Ovary (tissue), 9 donors: ENCODE data around the gene IL15RA. TPM values are rescaled to one million over a fixed set of nuclear protein-coding genes. Genes with fewer than 3 reads are reported as not detected.
A peak's percentile ranks its signal among the peaks of the same experiment; 100 is the strongest.
"Not testable (repeated sequence)": the region's sequence is repeated elsewhere in the genome, so short reads cannot be mapped to it uniquely, and the experiment has no call there.

ENCODE experiments used
- DNase-seq, 5 donors: peaks; one replicate each; pipeline ENCODE4 v3.0.0-alpha.2; 2019 to 2020
- H3K27ac ChIP-seq, 2 donors: fragments of 200-600 bp; one replicate each; pipeline versions ENCODE4 v1.5.1 to v1.8.0; 2019 to 2022
- H3K27me3 ChIP-seq: fragments of 200-600 bp; one replicate; pipeline ENCODE4 v1.8.0; 2022
- H3K36me3 ChIP-seq: fragments of 200-600 bp; sonication (generic); one replicate; pipeline ENCODE4 v1.5.1; 2019
- H3K4me1 ChIP-seq: one replicate; pipeline ENCODE4 v1.8.1; 2013; ENCODE audit warnings: mild to moderate bottlenecking, moderate library complexity; ENCODE audit not compliant: insufficient read depth
- H3K4me3 ChIP-seq: fragments of 200-600 bp; sonication (generic); one replicate; pipeline ENCODE4 v1.5.1; 2017
- H3K9me3 ChIP-seq, 2 donors: fragments of 200-600 bp in 1 of 2; sonication (generic) in 1 of 2; one replicate each; pipeline versions ENCODE4 v1.5.1 to v1.8.1; 2013 to 2019; ENCODE audit warnings: mild to moderate bottlenecking in 1 of 2, moderate library complexity in 1 of 2
- CTCF ChIP-seq, 3 donors: fragments of 450-650 bp in 2 of 3; fragments of 200-600 bp in 1 of 3; IDR thresholded peaks; one replicate each; pipeline versions ENCODE4 v1.5.1 to v1.8.0; 2016 to 2022; ENCODE audit warnings: antibody characterized with exemption in 3 of 3, mild to moderate bottlenecking in 1 of 3
- EP300 ChIP-seq: sonication (generic); formaldehyde crosslinking; IDR thresholded peaks from one replicate; pipeline ENCODE4 v1.6.1; 2017; ENCODE audit warnings: antibody characterized with exemption
- POLR2A ChIP-seq: fragments of 450-650 bp; IDR thresholded peaks from one replicate; pipeline ENCODE4 v1.6.1; 2017; ENCODE audit warnings: antibody characterized with exemption, mild to moderate bottlenecking, moderate library complexity
- WGBS, 3 donors: extraction: QIAGEN DNeasy Blood & Tissue Kit in 1 of 3; methylation state at CpG; one replicate each; pipeline versions ENCODE4 v1.1.5 to v1.1.7; 2013 to 2017; 5-methylcytosine and 5-hydroxymethylcytosine counted together
- intact Hi-C, 4 donors: fragments of 100-400 bp; cut with DNase I; formaldehyde crosslinking; loops; one replicate each; pipeline versions ENCODE4 v1.11.0 to v1.15.1; 2022 to 2023
- polyA plus RNA-seq, 2 donors: library from polyadenylated mRNA; stranded (reverse); fragments of 200-250 nt in 1 of 2; fragments of 350-450 nt in 1 of 2; fragmentation: Illumina TruSeq in 1 of 2; extraction: RNeasy Lipid Tissue Mini Kit (QIAGEN cat#74804) in 1 of 2; gene quantifications; one replicate each; pipeline ENCODE4 v1.2.3, GENCODE V29; 2013 to 2014
- total RNA-seq, 7 donors: library from RNA; depleted of rRNA in 2 of 7; stranded (reverse); fragments of >200 nt in 2 of 7; fragmentation: NEBNext Ultra II Directional in 3 of 7; extraction: Animal tissue kit (Norgen Biotek cat#: 25700) in 3 of 7; gene quantifications; one replicate each; pipeline versions ENCODE4 v1.1.0 to v1.2.4, GENCODE V29; 2016 to 2023
- donor health status: DM: no; HTN: no; CAD: no; lungs with moderate emphysema.
- donor health status: DM: no; HTN: no; CAD: no.
- donor health status: Bipolar disorder and iron deficiency.
- donor health status: DM: yes; HTN: yes; CAD: no.
- donor health status: DM: no; HTN: no; CAD: no.
- donor health status: DM: yes; HTN: yes; CAD: no.

IL15RA gene
- total and polyA plus RNA-seq, 9 donors = 2.7 to 15.2 (median 6.3) TPM

- no peak for DNase-seq
- intact Hi-C loops = loop anchor here in 1 of 4 donors (10.0 kb wide), 1 partner anchor 52 kb away; the partner anchor contains the start of gene FBH1
- TF ChIP-seq CTCF (IDR thresholded peaks at IDR 0.05) (no peak), POLR2A (no peak), EP300 (no peak)
- WGBS, 3 donors = 87 to 94% (median 92%) methylated on average over 8 of the region's 8 CpGs
- Histone ChIP-seq H3K4me1 (peaks cover 16% of the 10 kb centered on the region), H3K27ac (peak overlapping the region in 1 of 2 donors; percentile 96), H3K9me3 (no peaks in the 10 kb centered on the region), H3K36me3 (no peaks in the 10 kb centered on the region), H3K4me3 (no peak overlapping the region), H3K27me3 (no peaks in the 10 kb centered on the region)
Measured at GRCh38 chr10:5946786-5947185, 30.6 kb downstream of the IL15RA start.

DNA sequence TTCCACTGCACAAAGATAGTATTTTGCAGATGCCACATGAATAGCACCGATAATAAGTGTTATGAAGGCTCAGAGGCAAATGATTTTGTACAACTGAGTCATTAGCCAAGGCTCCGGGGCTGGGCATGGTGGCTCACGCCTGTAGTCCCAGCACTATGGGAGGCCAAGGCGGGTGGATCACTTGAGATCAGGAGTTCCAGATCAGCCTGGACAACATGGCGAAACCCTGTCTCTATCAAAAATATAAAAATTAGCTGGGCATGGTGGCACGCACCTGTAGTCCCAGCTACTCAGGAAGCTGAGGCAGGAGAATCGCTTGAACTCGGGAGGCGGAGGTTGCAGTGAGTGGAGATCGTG lies 30.9 kb downstream of the IL15RA start:
- WGBS, 3 donors = 87 to 94% (median 93%) methylated on average over 10 of the region's 10 CpGs
- H3K9me3 ChIP-seq, H3K36me3 ChIP-seq, H3K27me3 ChIP-seq, DNase-seq, H3K4me3 ChIP-seq: not testable (repeated sequence)
- Histone ChIP-seq H3K27ac (peak overlapping the region in 1 of 2 donors; percentile 96), H3K4me1 (peaks cover 16% of the 10 kb centered on the region)
- intact Hi-C loops = loop anchor here in 1 of 4 donors (10.0 kb wide), 1 partner anchor 52 kb away; the partner anchor contains the start of gene FBH1

DNA sequence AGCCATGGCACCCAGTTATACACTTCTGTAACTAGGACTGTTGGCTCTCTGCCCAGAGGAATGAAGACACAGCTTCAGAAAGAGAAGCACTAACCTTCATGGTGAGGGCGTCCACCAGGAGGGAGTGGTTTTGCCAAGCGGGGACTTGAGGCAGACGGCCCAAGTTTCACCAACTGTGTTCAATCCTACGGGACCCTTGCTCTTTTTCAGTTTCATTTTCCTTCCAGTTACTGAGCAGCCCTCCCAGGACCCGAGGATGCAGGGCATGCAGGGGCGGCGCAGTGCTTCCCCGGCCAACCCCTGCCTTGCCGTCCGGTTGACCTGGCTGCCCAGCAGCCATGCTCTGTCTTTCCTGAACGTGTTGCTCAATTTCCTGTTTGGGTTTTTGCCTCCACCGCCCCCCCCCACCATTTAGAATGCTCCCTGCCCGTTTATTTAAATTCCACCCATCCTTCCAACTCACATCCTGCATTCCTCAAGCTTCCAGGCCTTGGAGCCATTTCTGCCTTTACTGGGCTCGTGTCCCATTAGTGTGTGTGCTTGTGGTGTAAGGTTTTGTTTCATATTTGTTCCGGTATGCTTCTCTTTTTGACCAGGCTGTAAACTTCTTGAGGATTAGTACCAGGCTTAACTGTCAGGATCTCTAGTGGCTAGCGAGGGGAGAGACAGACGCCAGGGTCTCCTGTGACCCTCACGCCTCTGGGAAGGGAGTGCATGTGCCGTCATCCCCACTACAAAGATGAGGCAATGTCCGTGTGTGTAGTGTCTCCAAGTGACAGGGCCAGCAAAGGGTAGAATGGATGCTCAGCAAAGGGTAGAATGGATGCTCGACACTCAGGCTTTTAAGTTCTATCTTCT lies 31.6 kb downstream of the IL15RA start:
- peak in 1 of 3 donors; percentile 16 for TF ChIP-seq CTCF (IDR thresholded peaks at IDR 0.05)
- peak; percentile 62 for TF ChIP-seq POLR2A
- TF ChIP-seq EP300 = no peak
- peaks cover 16% of the 10 kb centered on the region for H3K4me1 ChIP-seq
- peak overlapping the region; percentile 21 for H3K4me3 ChIP-seq
- H3K36me3 ChIP-seq = no peaks in the 10 kb centered on the region
- H3K9me3 ChIP-seq = no peaks in the 10 kb centered on the region
- H3K27ac ChIP-seq = peak overlapping the region in 1 of 2 donors; percentile 96
- intact Hi-C loops = loop anchor here in 1 of 4 donors (10.0 kb wide), 1 partner anchor 51 kb away; the partner anchor contains the start of gene FBH1
- 7 to 15% (median 12%) methylated on average over 21 of the region's 21 CpGs for WGBS, 3 donors
- peak; percentile 72 to 82 (median 81) for DNase-seq
- no peaks in the 10 kb centered on the region for H3K27me3 ChIP-seq

GRCh38 chr10:5945190-5945509 lies 32.2 kb downstream of the IL15RA start:
- 57 to 71% (median 64%) methylated on average over 9 of the region's 9 CpGs for WGBS, 3 donors
- TF ChIP-seq CTCF (IDR thresholded peaks at IDR 0.05) (no peak), POLR2A (no peak), EP300 (no peak)
- peak in 3 of 5 donors; percentile 55 to 60 (median 57) for DNase-seq
- Histone ChIP-seq H3K4me3 (peak overlapping the region; percentile 21), H3K27ac (peak overlapping the region; percentile 80 to 96), H3K36me3 (no peaks in the 10 kb centered on the region), H3K27me3 (no peaks in the 10 kb centered on the region), H3K9me3 (no peaks in the 10 kb centered on the region), H3K4me1 (peaks cover 16% of the 10 kb centered on the region)
- intact Hi-C loops = loop anchor here in 1 of 4 donors (10.0 kb wide), 1 partner anchor 50 kb away; the partner anchor contains the start of gene FBH1
